Measurements from ENCODE around the gene ARHGAP6. TPM values are rescaled to one million over a fixed set of nuclear protein-coding genes. Genes with fewer than 3 reads are reported as not detected.
"Not testable (repeated sequence)": the region's sequence is repeated elsewhere in the genome, so short reads cannot be mapped to it uniquely, and the experiment has no call there.

ARHGAP6 gene
- total and polyA plus RNA-seq, 4 donors: 6.0 to 18.2 (median 12.3) TPM

GRCh38 chrX:11585174-11585573 lies 80.5 kb downstream of the ARHGAP6 start:
- DNase-seq: no peak
- Histone ChIP-seq H3K27ac (ENCODE audit: low read depth in 1 of 2, low read length in 1 of 2) (no peak overlapping the region), H3K36me3 (ENCODE audit: control insufficient read depth in 4 of 4, insufficient read depth in 4 of 4, low read length in 4 of 4) (no peaks in the 10 kb centered on the region), H3K4me1 (ENCODE audit: control insufficient read depth in 5 of 5, insufficient read depth in 5 of 5, low read length in 5 of 5) (no peaks in the 10 kb centered on the region), H3K27me3 (ENCODE audit: control insufficient read depth in 3 of 3, insufficient read depth in 3 of 3, low read length in 2 of 3) (peaks cover 0 to 12% (median 5%) of the 10 kb centered on the region in 3 donors), H3K9me3 (ENCODE audit: control insufficient read depth in 4 of 4, insufficient read depth in 3 of 4, low read length in 3 of 4) (no peaks in the 10 kb centered on the region), H3K4me3 (no peak overlapping the region), H3K9ac (ENCODE audit: insufficient read depth in 1 of 2, low read length in 2 of 2) (no peak overlapping the region)
- WGBS, 2 donors: 18 to 35% methylated on average over 1 of the region's 1 CpG
- no peak for ATAC-seq (ENCODE audit: insufficient read depth, low FRiP score)
- no peak for TF ChIP-seq CTCF (IDR thresholded peaks at IDR 0.05; ENCODE audit: control extremely low read depth, extremely low read depth)

DNA sequence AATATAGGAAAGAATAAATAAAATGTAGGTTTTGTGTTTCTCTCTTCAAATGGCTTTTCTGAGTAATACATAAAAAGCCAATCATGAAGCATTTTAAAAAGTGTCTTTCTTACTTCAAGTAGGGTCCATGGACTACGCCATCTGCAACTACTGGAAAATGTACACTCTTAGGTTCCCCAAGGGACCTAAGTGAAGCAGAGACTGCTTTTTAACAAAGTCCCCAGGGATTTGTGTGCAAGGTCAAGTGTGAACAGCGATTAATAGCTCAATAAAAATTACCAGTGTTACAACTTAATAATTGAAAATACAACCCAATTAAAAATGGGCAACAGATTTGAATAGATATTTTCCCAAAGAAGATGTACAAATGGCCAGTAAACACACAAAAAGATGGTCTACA lies 84.9 kb downstream of the ARHGAP6 start:
- no peak for ATAC-seq (ENCODE audit: insufficient read depth, low FRiP score)
- Histone ChIP-seq H3K9ac (ENCODE audit: insufficient read depth in 1 of 2, low read length in 2 of 2) (no peak overlapping the region), H3K27me3 (ENCODE audit: control insufficient read depth in 3 of 3, insufficient read depth in 3 of 3, low read length in 2 of 3) (peaks cover 0 to 8% (median 7%) of the 10 kb centered on the region in 3 donors), H3K27ac (ENCODE audit: low read depth in 1 of 2, low read length in 1 of 2) (no peak overlapping the region), H3K36me3 (ENCODE audit: control insufficient read depth in 4 of 4, insufficient read depth in 4 of 4, low read length in 4 of 4) (no peaks in the 10 kb centered on the region), H3K9me3 (ENCODE audit: control insufficient read depth in 4 of 4, insufficient read depth in 3 of 4, low read length in 3 of 4) (no peaks in the 10 kb centered on the region), H3K4me3 (no peak overlapping the region), H3K4me1 (ENCODE audit: control insufficient read depth in 5 of 5, insufficient read depth in 5 of 5, low read length in 5 of 5) (peaks cover 0 to 2% (median 0%) of the 10 kb centered on the region in 5 donors)
- whole genome bisulfite sequencing, 2 donors: 69 to 88% methylated on average over 2 of the region's 2 CpGs
- no peak for TF ChIP-seq CTCF (IDR thresholded peaks at IDR 0.05; ENCODE audit: control extremely low read depth, extremely low read depth)
- DNase-seq: no peak

- peaks cover 0 to 2% (median 0%) of the 10 kb centered on the region in 5 donors for H3K4me1 ChIP-seq (ENCODE audit: control insufficient read depth in 5 of 5, insufficient read depth in 5 of 5, low read length in 5 of 5)
- no peaks in the 10 kb centered on the region for H3K9me3 ChIP-seq (ENCODE audit: control insufficient read depth in 4 of 4, insufficient read depth in 3 of 4, low read length in 3 of 4)
- peaks cover 0 to 8% (median 7%) of the 10 kb centered on the region in 3 donors for H3K27me3 ChIP-seq (ENCODE audit: control insufficient read depth in 3 of 3, insufficient read depth in 3 of 3, low read length in 2 of 3)
- H3K9ac ChIP-seq (ENCODE audit: insufficient read depth in 1 of 2, low read length in 2 of 2): no peak overlapping the region
- TF ChIP-seq CTCF (IDR thresholded peaks at IDR 0.05; ENCODE audit: control extremely low read depth, extremely low read depth): no peak
- no peak overlapping the region for H3K4me3 ChIP-seq
- 46 to 61% methylated on average over 7 of the region's 7 CpGs for WGBS, 2 donors
- H3K36me3 ChIP-seq (ENCODE audit: control insufficient read depth in 4 of 4, insufficient read depth in 4 of 4, low read length in 4 of 4): no peaks in the 10 kb centered on the region
- DNase-seq (no peak), ATAC-seq (ENCODE audit: insufficient read depth, low FRiP score) (no peak)
- no peak overlapping the region for H3K27ac ChIP-seq (ENCODE audit: low read depth in 1 of 2, low read length in 1 of 2)
Observed at GRCh38 chrX:11579636-11580600, 85.8 kb downstream of the ARHGAP6 start.

DNA sequence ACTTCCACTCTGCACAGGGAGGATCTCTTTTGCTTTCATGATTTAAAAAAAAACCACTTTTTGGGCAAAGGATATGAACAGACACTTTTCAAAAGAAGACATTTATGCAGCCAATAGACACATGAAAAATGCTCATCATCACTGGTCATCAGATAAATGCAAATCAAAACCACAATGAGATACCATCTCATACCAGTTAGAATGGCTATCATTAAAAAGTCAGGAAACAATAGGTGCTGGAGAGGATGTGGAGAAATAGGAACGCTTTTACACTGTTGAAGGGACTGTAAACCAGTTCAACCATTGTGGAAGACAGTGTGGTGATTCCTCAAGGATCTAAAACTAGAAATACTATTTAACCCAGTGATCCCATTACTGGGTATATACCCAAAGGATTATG lies 87.4 kb downstream of the ARHGAP6 start:
- 67 to 75% methylated on average over 1 of the region's 1 CpG for WGBS, 2 donors
- not testable (repeated sequence) for H3K9me3 ChIP-seq (ENCODE audit: control insufficient read depth in 4 of 4, insufficient read depth in 3 of 4, low read length in 3 of 4); DNase-seq; H3K27me3 ChIP-seq (ENCODE audit: control insufficient read depth in 3 of 3, insufficient read depth in 3 of 3, low read length in 2 of 3); ATAC-seq (ENCODE audit: insufficient read depth, low FRiP score); H3K4me3 ChIP-seq; H3K9ac ChIP-seq (ENCODE audit: insufficient read depth in 1 of 2, low read length in 2 of 2); H3K4me1 ChIP-seq (ENCODE audit: control insufficient read depth in 5 of 5, insufficient read depth in 5 of 5, low read length in 5 of 5); H3K27ac ChIP-seq (ENCODE audit: low read depth in 1 of 2, low read length in 1 of 2); H3K36me3 ChIP-seq (ENCODE audit: control insufficient read depth in 4 of 4, insufficient read depth in 4 of 4, low read length in 4 of 4)

All from lung (tissue), 12 donors.